K562 (cell line): Measurements from ENCODE around the gene SLCO2A1.

Experiments
- ARID2 ChIP-seq: fragments of 450-650 bp; IDR thresholded peaks from 2 replicates; pipeline ENCODE4 v1.6.1; 2017; ENCODE audit warnings: antibody characterized with exemption, mild to moderate bottlenecking
- CAMTA2 ChIP-seq: fragments of 250-450 bp; sonication (Bioruptor Pico); conservative IDR thresholded peaks from 2 replicates; pipeline ENCODE4 v1.5.1; 2022
- ETV5 ChIP-seq: sonication (generic); formaldehyde crosslinking; IDR thresholded peaks from 2 replicates; pipeline ENCODE4 v1.4.0; 2020; ENCODE audit warnings: low read depth, mild to moderate bottlenecking, missing genetic modification reagents
- HMG20A ChIP-seq: fragments of 450-650 bp; formaldehyde crosslinking; conservative IDR thresholded peaks from 2 replicates; pipeline ENCODE4 v1.4.0; 2020; ENCODE audit warnings: mild to moderate bottlenecking, mixed read lengths
- MEF2A ChIP-seq: IDR thresholded peaks from 2 replicates; pipeline ENCODE4 v1.6.1; 2011; ENCODE audit warnings: low read depth, mild to moderate bottlenecking, low read length, moderate library complexity; ENCODE audit not compliant: control insufficient read depth
- NR4A1 ChIP-seq, 2 experiments: fragments of 250-450 bp in 1 of 2; fragments of 450-650 bp in 1 of 2; sonication (Bioruptor Pico) in 1 of 2; IDR thresholded peaks; 2 replicates each; pipeline versions ENCODE4 v1.4.0 to v1.6.1; 2016 to 2020; ENCODE audit warnings: mild to moderate bottlenecking in 2 of 2, missing compliant biosample characterization in 1 of 2, missing genetic modification characterization in 1 of 2, moderate library complexity in 1 of 2
- PHF8 ChIP-seq: fragments of 200-600 bp; sonication (generic); IDR thresholded peaks from 2 replicates; pipeline ENCODE4 v1.6.1; 2012; ENCODE audit warnings: mixed run types, mild to moderate bottlenecking, inconsistent platforms, low read length, moderate library complexity, borderline replicate concordance
- POLR2A ChIP-seq: fragments of 450-650 bp; conservative IDR thresholded peaks from 2 replicates; pipeline ENCODE4 v1.6.1; 2016
- TF ChIP-seq, protein P1 (sequence below): fragments of 250-450 bp; sonication (Bioruptor Pico); IDR thresholded peaks from 2 replicates; pipeline ENCODE4 v1.4.0; 2020; ENCODE audit warnings: mild to moderate bottlenecking, moderate library complexity
- TF ChIP-seq, protein P2 (sequence below), 3 experiments: IDR thresholded peaks in 2 of 3; conservative IDR thresholded peaks in 1 of 3; 2 replicates each; pipeline ENCODE4 v1.5.1; 2011 to 2012; ENCODE audit warnings: low read length in 3 of 3, mild to moderate bottlenecking in 3 of 3, control low read depth in 2 of 3, improper control_type of control experiment in 1 of 3, inconsistent platforms in 1 of 3, low read depth in 1 of 3, mixed read lengths in 1 of 3, moderate library complexity in 1 of 3; ENCODE audit not compliant: insufficient read depth in 2 of 3

DNA sequence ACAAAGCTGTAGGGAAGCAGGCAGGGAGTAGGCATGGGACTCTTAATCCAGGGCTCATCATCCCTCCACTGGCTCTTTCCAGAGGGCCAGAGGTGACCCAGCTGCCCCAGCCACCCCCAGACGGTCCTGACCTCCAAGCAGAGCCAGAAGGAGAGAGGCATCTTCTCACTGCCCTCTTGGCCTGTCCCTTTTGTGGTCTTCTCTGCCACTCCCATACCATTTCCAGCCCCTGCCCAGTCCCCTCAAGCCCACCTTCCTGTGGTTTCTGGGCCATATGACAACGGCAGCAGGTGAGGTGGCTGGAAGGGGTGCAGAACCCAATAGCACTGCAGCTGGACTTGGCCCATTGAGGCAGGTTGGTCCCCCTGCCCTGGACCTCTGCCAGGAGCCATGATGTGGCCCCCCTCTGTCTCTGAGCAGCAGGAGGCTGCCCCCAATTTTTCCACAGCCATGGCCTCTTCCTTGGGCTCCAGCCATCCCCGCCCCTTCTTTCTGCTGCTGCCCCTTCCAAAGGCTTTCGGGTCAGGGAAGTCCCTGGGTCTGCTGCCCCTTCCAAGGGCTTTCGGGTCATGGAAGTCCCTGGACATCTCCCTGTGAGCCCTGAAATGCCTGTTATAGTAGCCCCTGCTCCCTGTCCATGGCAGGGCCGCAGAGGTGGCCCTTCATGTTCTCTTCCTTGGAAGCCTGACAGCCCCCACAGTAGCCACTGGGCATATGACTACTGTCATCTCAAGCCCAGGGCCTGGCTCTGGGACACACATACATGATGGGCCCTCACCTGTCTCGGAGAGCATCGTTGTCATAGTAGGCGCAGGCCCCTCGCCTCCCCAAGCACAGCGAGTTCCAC is 94.5 kb downstream of the SLCO2A1 start:
- TF ChIP-seq MEF2A: no peak
- no peak for TF ChIP-seq PHF8
- no peak for TF ChIP-seq ARID2
- no peak for TF ChIP-seq POLR2A
- no peak for TF ChIP-seq NR4A1 (CRISPR knock-in tag; IDR thresholded peaks at IDR 0.05)
- no peak for TF ChIP-seq NR4A1 (tag; IDR thresholded peaks at IDR 0.05)
- no peak for TF ChIP-seq ETV5 (CRISPR knock-in tag)
- TF ChIP-seq, protein P1, sequence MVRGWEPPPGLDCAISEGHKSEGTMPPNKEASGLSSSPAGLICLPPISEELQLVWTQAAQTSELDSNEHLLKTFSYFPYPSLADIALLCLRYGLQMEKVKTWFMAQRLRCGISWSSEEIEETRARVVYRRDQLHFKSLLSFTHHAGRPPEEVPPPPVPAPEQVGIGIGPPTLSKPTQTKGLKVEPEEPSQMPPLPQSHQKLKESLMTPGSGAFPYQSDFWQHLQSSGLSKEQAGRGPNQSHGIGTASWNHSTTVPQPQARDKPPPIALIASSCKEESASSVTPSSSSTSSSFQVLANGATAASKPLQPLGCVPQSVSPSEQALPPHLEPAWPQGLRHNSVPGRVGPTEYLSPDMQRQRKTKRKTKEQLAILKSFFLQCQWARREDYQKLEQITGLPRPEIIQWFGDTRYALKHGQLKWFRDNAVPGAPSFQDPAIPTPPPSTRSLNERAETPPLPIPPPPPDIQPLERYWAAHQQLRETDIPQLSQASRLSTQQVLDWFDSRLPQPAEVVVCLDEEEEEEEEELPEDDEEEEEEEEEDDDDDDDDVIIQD (CRISPR knock-in tag): no peak
- TF ChIP-seq, protein P2, sequence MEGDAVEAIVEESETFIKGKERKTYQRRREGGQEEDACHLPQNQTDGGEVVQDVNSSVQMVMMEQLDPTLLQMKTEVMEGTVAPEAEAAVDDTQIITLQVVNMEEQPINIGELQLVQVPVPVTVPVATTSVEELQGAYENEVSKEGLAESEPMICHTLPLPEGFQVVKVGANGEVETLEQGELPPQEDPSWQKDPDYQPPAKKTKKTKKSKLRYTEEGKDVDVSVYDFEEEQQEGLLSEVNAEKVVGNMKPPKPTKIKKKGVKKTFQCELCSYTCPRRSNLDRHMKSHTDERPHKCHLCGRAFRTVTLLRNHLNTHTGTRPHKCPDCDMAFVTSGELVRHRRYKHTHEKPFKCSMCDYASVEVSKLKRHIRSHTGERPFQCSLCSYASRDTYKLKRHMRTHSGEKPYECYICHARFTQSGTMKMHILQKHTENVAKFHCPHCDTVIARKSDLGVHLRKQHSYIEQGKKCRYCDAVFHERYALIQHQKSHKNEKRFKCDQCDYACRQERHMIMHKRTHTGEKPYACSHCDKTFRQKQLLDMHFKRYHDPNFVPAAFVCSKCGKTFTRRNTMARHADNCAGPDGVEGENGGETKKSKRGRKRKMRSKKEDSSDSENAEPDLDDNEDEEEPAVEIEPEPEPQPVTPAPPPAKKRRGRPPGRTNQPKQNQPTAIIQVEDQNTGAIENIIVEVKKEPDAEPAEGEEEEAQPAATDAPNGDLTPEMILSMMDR (IDR thresholded peaks at IDR 0.05 in 2 of 3, conservative IDR thresholded peaks at IDR 0.05 in 1 of 3; ENCODE audit: insufficient read depth in 2 of 3, low read depth in 1 of 3, low read length in 3 of 3): no peak
- no peak for TF ChIP-seq HMG20A
- no peak for TF ChIP-seq CAMTA2 (CRISPR knock-in tag)
